ENCODE data around the gene DBP.
"Not testable (repeated sequence)": the region's sequence is repeated elsewhere in the genome, so short reads cannot be mapped to it uniquely, and the experiment has no call there.

The DBP gene, protein sequence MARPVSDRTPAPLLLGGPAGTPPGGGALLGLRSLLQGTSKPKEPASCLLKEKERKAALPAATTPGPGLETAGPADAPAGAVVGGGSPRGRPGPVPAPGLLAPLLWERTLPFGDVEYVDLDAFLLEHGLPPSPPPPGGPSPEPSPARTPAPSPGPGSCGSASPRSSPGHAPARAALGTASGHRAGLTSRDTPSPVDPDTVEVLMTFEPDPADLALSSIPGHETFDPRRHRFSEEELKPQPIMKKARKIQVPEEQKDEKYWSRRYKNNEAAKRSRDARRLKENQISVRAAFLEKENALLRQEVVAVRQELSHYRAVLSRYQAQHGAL

GRCh38 chr19:48636859-48637448 is at the start of gene DBP:
DBP (minus strand) TSS chr19:48637379; CDS start chr19:48636994, 385 bp downstream.
- peak; percentile 46 for DNase-seq

DNA sequence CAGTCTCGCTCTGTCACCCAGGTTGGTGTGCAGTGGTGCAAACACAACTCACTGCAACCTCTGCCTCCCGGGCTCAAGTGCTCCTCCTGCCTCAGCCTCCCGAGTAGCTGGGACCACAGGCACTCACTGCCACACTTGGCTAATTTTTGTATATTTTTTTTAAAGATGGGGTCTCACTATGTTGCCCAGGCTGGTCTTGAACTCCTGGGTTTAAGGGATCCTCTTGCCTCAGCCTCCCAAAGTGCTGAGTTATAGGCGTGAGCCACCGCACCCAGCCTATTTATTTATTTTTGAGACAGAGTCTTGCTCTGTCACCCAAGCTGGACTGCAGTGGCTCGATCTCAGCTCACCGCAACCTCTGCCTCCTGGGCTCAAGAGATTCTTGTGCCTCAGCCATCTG is 49.5 kb upstream of the DBP start:
- not testable (repeated sequence) for DNase-seq

DNA sequence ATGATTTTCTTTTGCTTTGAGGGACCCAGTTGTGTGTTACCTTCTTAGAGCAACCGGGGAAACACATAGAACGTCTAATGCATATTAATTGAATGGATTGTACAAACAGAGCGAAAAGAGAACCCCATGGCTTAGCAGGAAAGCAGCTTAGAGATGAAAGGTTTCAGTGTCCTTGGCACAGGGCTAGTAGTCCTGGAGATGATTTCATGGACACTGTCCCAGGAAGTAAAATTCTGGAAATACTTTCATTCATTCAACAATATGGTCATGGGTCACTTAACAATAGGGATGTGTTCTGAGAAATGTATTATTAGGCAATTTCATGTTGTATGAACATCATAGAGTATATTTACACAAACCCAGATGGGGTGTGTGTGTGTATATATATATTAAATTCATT is 48.9 kb upstream of the DBP start:
- no peak for DNase-seq

GRCh38 chr19:48685583-48685982 is 48.4 kb upstream of the DBP start:
- DNase-seq, result no peak

GRCh38 chr19:48683349-48683748 is 46.2 kb upstream of the DBP start:
- DNase-seq, result peak; percentile 53

GRCh38 chr19:48681127-48681470 is 43.9 kb upstream of the DBP start:
- DNase-seq, result no peak

- no peak for DNase-seq
These were observed 43.4 kb upstream of the DBP start for GRCh38 chr19:48680436-48681126.

- DNase-seq, result not testable (repeated sequence)
These were observed 42.8 kb upstream of the DBP start for GRCh38 chr19:48680006-48680405.

DNA sequence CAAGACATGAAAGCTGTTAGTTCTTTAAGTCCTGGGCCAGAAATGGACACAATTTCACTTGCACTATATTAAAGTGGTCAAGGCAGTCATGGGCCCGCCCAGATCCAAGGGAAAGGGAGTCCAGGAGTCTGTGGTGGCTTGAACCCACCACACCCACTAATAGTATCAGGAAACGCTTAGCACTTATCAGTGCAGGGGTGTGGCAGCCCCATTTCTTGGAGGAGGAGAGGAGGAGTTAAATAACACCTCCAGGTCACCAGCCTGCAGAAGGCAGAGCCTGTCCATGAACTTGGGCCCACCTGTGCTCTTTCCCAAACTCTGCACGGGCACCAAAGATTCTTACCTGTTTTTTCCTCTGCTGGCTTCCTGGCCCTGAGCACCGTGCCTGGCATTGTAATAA is 41.0 kb upstream of the DBP start:
- DNase-seq, result no peak

DNA sequence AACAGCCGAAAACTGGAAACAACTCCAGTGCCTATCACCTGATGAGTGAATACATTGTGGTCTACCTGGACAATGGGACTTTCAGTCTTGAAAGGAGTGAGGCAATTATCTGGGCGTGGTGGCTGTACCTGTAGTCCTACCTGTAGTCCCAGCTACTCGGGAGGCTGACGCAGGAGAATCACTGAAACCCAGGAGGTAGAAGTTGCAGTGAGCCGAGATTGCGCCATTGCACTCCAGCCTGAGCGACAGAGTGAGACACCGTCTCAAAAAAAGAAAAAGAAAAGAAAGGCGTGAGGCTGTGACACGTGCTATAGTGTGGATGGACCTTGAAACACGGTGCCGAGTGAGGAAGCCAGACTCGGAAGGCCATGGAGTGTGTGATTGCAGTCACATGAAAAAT is 39.7 kb upstream of the DBP start:
- DNase-seq, result no peak

DNA sequence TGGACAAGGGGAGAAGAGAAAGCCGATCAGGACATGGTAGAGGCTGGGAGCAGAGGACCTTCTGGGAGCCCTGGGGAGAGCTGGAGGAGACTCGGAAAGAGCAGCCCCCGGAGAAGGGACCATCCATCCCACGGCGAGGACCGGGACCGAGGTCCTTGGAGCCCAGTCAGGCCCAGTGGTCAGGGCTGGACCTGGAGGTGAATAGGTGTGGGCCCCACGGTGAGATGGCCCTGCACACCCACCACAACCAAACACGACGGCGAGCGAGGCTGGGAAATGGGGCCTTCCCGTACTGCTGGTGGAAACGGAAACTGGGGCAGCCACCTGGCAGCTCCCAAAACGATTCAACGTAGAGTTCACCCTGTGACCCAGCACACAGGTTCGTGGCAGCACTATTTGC is 39.3 kb upstream of the DBP start:
- no peak for DNase-seq

DNA sequence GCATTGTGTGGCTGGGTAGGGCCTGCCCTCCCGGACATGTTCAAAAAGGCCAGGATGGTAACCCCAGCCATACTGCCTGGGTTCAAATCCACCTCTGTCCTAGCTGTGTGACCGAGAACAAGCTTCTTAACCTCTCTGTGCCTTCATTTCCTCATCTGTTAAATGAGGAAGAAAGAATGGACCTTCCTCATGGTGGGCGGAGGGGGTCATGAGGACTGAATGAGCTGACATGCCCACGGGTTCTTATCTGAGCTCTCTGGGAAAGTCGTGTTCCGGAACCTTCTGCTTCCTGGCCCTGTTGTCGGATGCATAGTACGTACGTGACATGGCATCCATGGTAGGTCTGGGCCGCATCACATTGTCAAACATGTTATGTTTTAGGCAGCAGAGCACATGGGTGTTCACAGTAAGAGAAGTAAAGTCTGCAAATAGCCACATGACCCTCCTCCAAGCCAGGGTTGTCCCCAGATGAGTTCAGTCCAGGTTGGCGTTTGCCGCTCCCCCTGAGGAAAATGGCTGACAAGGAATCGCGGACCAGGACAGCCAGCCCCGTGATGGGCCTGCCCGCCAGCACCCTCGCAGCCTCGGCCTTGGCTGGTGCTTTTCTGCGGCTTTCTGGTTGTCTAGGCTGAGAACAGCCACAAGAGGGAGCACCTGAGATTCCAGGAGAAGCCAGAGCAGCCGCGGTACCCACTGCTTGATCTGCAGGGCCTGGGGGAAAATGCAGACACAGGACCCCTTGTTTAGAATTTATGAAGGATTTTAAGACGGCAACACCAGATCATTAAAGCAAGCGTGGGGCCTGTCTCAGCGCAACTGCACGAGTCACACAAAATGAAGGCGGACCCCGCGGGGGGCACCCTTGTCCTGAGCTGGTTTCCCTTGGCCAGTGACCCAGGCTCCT is 38.0 kb upstream of the DBP start:
- DNase-seq, result peak; percentile 83

- no peak for DNase-seq
These were observed 37.1 kb upstream of the DBP start for GRCh38 chr19:48674216-48674809.

- DNase-seq, result no peak
These were observed 36.4 kb upstream of the DBP start for GRCh38 chr19:48673436-48674100.

DNA sequence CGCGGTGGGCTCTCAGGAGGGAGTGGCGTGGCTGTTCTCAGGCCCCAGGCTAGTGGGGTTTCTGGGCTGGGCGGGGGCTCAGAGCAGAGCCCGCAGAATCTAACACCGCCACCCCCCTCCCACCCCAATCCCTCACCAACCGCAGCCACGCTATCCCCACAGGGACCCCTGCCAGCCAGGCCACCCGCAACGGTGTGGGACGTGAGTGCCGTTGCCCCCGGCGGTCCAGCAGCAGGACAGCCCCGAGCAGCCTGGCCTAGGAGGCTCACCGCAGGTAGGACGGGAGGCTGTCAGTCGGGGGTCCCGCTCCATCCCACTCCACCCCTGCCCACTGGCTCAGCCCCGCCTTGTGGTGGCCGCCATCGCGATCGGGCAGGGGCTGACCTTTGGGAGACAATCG is 35.8 kb upstream of the DBP start, which contains the start of gene NTN5:
NTN5 (minus strand) TSS at position 24 of the 400 bp plus-strand sequence. CDS start 2,031 bp downstream, outside the sequence.
- no peak for DNase-seq

- DNase-seq, result no peak
These were observed 34.3 kb upstream of the DBP start for GRCh38 chr19:48671446-48671995.

GRCh38 chr19:48670699-48671445 is 33.7 kb upstream of the DBP start:
- no peak for DNase-seq

GRCh38 chr19:48669903-48670668 is 32.9 kb upstream of the DBP start:
- DNase-seq, result no peak

DNA sequence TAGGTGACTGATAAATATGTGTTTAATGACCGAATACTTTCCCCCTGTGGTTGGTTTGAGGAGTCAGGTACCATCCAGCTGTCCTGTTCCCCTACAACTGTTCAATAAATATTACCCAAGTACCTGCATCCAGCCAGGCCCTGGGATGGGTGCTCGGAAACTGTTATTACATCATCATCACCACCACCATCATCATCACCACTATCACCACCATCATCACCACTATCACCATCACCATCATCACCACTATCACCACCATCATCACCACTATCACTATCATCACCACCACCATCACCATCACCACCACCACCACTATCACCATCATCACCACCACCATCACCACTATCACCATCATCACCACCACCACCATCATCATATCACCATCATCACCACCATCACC is 31.6 kb upstream of the DBP start:
- DNase-seq, result no peak

GRCh38 chr19:48668332-48668731 is 31.2 kb upstream of the DBP start:
- no peak for DNase-seq

All from stimulated activated CD4-positive, alpha-beta T cell treated with anti-CD3 and anti-CD28 coated beads, Interleukin-15, amount 100 ng/mL, for 24 hours (primary cell).